ENCODE results near the gene CYTH1.

GRCh38 chr17:78683408-78683961 is 98.6 kb downstream of the CYTH1 start:
- TF ChIP-seq CTCF (IDR thresholded peaks at IDR 0.05) = no peak
- no peak for TF ChIP-seq EZH2 (IDR thresholded peaks at IDR 0.05; ENCODE audit: borderline replicate concordance, insufficient read depth, low read depth, low read length, poor library complexity, severe bottlenecking)

All from B cell (primary cell).